Neuronal stem cell (in vitro differentiated cells): ENCODE data around the gene RIPK1.
"Not testable (repeated sequence)": the region's sequence is repeated elsewhere in the genome, so short reads cannot be mapped to it uniquely, and the experiment has no call there.

Source experiments
- DNase-seq: peaks from one replicate; pipeline ENCODE4 v3.0.0-alpha.2; 2013; ENCODE audit warnings: low spot score
- H2AFZ ChIP-seq: one replicate; pipeline ENCODE4 v1.6.1; 2013; ENCODE audit warnings: mild to moderate bottlenecking, low read length, inconsistent platforms
- H2AK5ac ChIP-seq: 2 replicates; pipeline ENCODE4 v1.6.1; 2013; ENCODE audit warnings: low read depth, mild to moderate bottlenecking, inconsistent platforms, low read length, moderate library complexity, mixed read lengths
- H2BK120ac ChIP-seq: 2 replicates; pipeline ENCODE4 v1.6.1; 2013; ENCODE audit warnings: low read depth, mild to moderate bottlenecking, inconsistent platforms, low read length, moderate library complexity, mixed read lengths
- H2BK12ac ChIP-seq: one replicate; pipeline ENCODE4 v1.6.1; 2013; ENCODE audit warnings: low read length, inconsistent platforms
- H2BK15ac ChIP-seq: 2 replicates; pipeline ENCODE4 v1.6.1; 2013; ENCODE audit warnings: mild to moderate bottlenecking, low read length, inconsistent platforms, mixed read lengths
- H2BK5ac ChIP-seq: one replicate; pipeline ENCODE4 v1.6.1; 2013; ENCODE audit warnings: inconsistent platforms, mild to moderate bottlenecking, low read length, moderate library complexity
- H3K14ac ChIP-seq: one replicate; pipeline ENCODE4 v1.6.1; 2013; ENCODE audit warnings: low read length, inconsistent platforms
- H3K18ac ChIP-seq: 2 replicates; pipeline ENCODE4 v1.6.1; 2013; ENCODE audit warnings: low read length, inconsistent platforms
- H3K23ac ChIP-seq: 2 replicates; pipeline ENCODE4 v1.6.1; 2013; ENCODE audit warnings: low read depth, mild to moderate bottlenecking, mixed read lengths, low read length, inconsistent platforms; ENCODE audit not compliant: poor library complexity
- H3K27ac ChIP-seq: replicated peaks from 3 replicates; pipeline ENCODE4 v1.5.1; 2013; ENCODE audit warnings: low read length, inconsistent platforms
- H3K27me3 ChIP-seq, 3 experiments: 2 replicates each; pipeline ENCODE4 v1.6.1; 2013; ENCODE audit warnings: low read length in 3 of 3, mild to moderate bottlenecking in 2 of 3, inconsistent platforms in 1 of 3, low read depth in 1 of 3, mixed read lengths in 1 of 3, moderate library complexity in 1 of 3; ENCODE audit not compliant: control insufficient read depth in 3 of 3, insufficient read depth in 3 of 3
- H3K36me3 ChIP-seq, 2 donors: replicated peaks in 1 of 2; 2 replicates each; pipeline ENCODE4 v1.6.1; 2013; ENCODE audit warnings: low read length in 2 of 2; ENCODE audit not compliant: control insufficient read depth in 2 of 2, insufficient read depth in 2 of 2
- H3K4ac ChIP-seq: 2 replicates; pipeline ENCODE4 v1.6.1; 2013; ENCODE audit warnings: inconsistent platforms, mild to moderate bottlenecking, low read length, moderate library complexity
- H3K4me1 ChIP-seq, 2 donors: 1 replicate in 1 of 2; 2 replicates in 1 of 2; pipeline ENCODE4 v1.6.1; 2013; ENCODE audit warnings: low read length in 2 of 2, low read depth in 1 of 2; ENCODE audit not compliant: control insufficient read depth in 2 of 2, insufficient read depth in 1 of 2
- H3K4me2 ChIP-seq: one replicate; pipeline ENCODE4 v1.6.1; 2013; ENCODE audit warnings: mild to moderate bottlenecking, low read length, inconsistent platforms; ENCODE audit not compliant: insufficient read depth, poor library complexity, severe bottlenecking
- H3K4me3 ChIP-seq, 2 donors: 2 replicates each; pipeline ENCODE4 v1.5.1; 2013; ENCODE audit warnings: low read length in 2 of 2, mild to moderate bottlenecking in 2 of 2, inconsistent platforms in 1 of 2, moderate library complexity in 1 of 2
- H3K79me1 ChIP-seq: one replicate; pipeline ENCODE4 v1.6.1; 2013; ENCODE audit warnings: low read depth, mild to moderate bottlenecking, inconsistent platforms, low read length, moderate library complexity
- H3K9ac ChIP-seq: one replicate; pipeline ENCODE4 v1.6.1; 2013; ENCODE audit warnings: mild to moderate bottlenecking, low read depth, low read length, inconsistent platforms; ENCODE audit not compliant: poor library complexity
- H3K9me3 ChIP-seq, 2 donors: replicated peaks in 1 of 2; 2 replicates each; pipeline versions ENCODE3 to v1.6.1; 2013; ENCODE audit warnings: low read length in 2 of 2, mild to moderate bottlenecking in 2 of 2, inconsistent platforms in 1 of 2, low read depth in 1 of 2, mixed read lengths in 1 of 2, moderate library complexity in 1 of 2; ENCODE audit not compliant: control insufficient read depth in 2 of 2, insufficient read depth in 1 of 2
- H4K8ac ChIP-seq: one replicate; pipeline ENCODE4 v1.6.1; 2013; ENCODE audit warnings: low read depth, mild to moderate bottlenecking, inconsistent platforms, low read length, moderate library complexity
- H4K91ac ChIP-seq: one replicate; pipeline ENCODE4 v1.6.1; 2013; ENCODE audit warnings: low read length, low read depth, mild to moderate bottlenecking, inconsistent platforms; ENCODE audit not compliant: poor library complexity
- WGBS, 2 donors: extraction: QIAGEN DNeasy Blood & Tissue Kit; methylation state at CpG; one replicate each; pipeline ENCODE4 v1.1.7; 2013; ENCODE audit warnings: missing lambda C conversion rate in 2 of 2, mixed read lengths in 1 of 2; ENCODE audit not compliant: insufficient read length in 2 of 2, insufficient replicate concordance in 1 of 2; ENCODE audit errors: extremely low coverage in 2 of 2; 5-methylcytosine and 5-hydroxymethylcytosine counted together

Gene RIPK1

DNA sequence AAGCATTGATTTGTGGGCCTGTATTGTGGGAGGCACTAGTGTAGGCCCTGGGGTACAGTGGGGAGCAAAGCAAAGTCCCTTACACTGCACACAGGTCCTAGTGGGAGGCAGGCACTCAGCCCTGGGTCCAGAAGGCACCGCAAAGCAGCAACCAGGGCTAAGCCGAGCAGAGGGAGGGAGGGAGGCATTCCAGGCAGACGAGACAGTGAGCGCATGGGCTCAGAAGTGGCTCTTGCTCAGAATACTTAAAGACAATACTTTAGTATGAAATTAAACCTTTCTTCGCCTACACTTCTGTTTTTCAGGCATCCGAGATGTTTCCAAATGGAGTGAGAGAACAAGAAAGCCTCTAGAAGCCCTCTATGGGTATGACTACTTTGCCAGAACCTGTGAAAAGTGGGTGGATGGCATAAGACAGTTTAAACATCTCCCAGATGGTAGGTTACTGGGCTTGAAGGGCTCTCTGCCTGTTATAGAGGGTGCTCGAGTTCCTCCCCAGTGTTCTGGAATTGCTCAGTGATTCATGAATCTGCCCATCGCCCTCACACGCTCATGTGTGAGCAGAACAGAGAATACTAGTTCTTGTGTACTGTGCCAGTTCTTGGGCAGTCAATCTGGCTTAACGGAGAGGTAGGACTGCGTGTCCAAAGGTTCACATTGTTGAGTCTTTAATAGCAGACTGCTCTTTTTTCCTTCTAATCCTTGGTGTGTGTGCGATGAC lies 68.9 kb downstream of the RIPK1 start:
- Histone ChIP-seq H3K36me3 (peaks cover 40 to 97% of the 10 kb centered on the region in 2 donors), H2BK5ac (no peak overlapping the region), H3K4ac (no peak overlapping the region), H2AFZ (no peak overlapping the region), H3K23ac (no peak overlapping the region), H3K27ac (no peak overlapping the region), H3K79me1 (no peaks in the 10 kb centered on the region), H2BK120ac (no peak overlapping the region), H3K27me3 (no peaks in the 10 kb centered on the region), H4K8ac (no peak overlapping the region), H3K14ac (no peak overlapping the region), H2BK15ac (no peak overlapping the region), H4K91ac (no peak overlapping the region), H2BK12ac (no peak overlapping the region), H2AK5ac (no peak overlapping the region), H3K4me2 (no peak overlapping the region), H3K4me3 (peak overlapping the region in 1 of 2 donors; percentile 51), H3K9ac (no peak overlapping the region), H3K9me3 (no peaks in the 10 kb centered on the region), H3K4me1 (no peaks in the 10 kb centered on the region), H3K18ac (no peak overlapping the region)
- DNase-seq = no peak
- no CpG with 5 or more reads among the region's 12 CpGs for WGBS, 2 donors

GRCh38 chr6:3137873-3138272 lies 69.6 kb downstream of the RIPK1 start:
- H3K4me1 ChIP-seq, H3K27ac ChIP-seq, H2BK15ac ChIP-seq, H3K4ac ChIP-seq, H2AFZ ChIP-seq, H3K18ac ChIP-seq, H3K4me3 ChIP-seq, H4K8ac ChIP-seq, H3K14ac ChIP-seq, H3K27me3 ChIP-seq, H3K23ac ChIP-seq, H3K79me1 ChIP-seq, H3K9me3 ChIP-seq, H2BK5ac ChIP-seq, H3K4me2 ChIP-seq, H2BK12ac ChIP-seq, H2AK5ac ChIP-seq, H2BK120ac ChIP-seq, H4K91ac ChIP-seq, H3K9ac ChIP-seq, DNase-seq: not testable (repeated sequence)
- H3K36me3 ChIP-seq = peaks cover 36 to 97% of the 10 kb centered on the region in 2 donors
- WGBS, 2 donors = no CpG with 5 or more reads among the region's 6 CpGs

GRCh38 chr6:3138341-3138740 lies 70.0 kb downstream of the RIPK1 start:
- peaks cover 36 to 97% of the 10 kb centered on the region in 2 donors for H3K36me3 ChIP-seq

DNA sequence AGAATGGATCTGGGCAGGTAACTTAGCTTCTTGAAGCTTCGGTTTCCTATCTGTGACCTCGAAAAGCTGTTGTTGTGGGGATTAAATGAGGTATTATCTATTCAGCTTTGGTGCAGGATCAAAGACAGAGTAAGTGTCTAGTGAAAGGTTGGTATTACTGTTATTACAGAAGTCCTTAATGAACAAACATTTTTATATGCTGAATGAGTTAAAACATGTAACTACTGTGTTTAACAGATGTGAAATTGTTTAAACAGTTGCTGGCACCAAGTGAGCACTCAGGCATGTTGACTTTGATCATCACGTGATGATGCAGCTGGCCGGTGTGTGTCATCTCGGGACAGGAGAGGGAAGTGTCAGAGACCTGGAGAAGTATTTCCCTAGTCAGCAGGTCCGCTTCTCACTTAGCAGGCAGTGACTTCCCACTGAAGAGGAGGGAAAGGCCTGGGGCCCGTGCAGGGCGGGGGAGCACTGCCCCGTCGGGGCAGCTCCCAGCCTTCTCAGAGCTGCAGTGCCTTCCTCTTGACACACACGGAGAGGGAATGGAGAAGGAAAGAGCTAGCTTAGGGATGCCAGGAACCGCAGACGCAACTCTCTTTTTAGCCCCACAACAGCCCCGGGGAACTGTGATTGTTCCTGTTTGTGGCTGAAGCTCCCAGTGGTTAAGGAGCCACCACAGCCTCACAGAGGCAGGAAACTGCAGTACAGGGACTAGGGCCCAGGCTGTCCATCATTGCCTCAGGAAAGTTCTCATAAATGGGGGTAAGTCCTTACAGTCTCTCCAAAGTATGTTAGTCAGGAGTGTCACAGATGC lies 71.0 kb downstream of the RIPK1 start:
- H3K4me1 ChIP-seq = no peaks in the 10 kb centered on the region
- H3K27me3 ChIP-seq = no peaks in the 10 kb centered on the region
- no peak overlapping the region for H3K18ac ChIP-seq
- no peak overlapping the region for H3K27ac ChIP-seq
- H3K36me3 ChIP-seq = peaks cover 40 to 93% of the 10 kb centered on the region in 2 donors
- no peak overlapping the region for H4K91ac ChIP-seq
- H3K9me3 ChIP-seq = no peaks in the 10 kb centered on the region
- H3K9ac ChIP-seq = no peak overlapping the region
- no peak overlapping the region for H2BK120ac ChIP-seq
- H3K14ac ChIP-seq = no peak overlapping the region
- H4K8ac ChIP-seq = no peak overlapping the region
- H2BK5ac ChIP-seq = no peak overlapping the region
- no peaks in the 10 kb centered on the region for H3K79me1 ChIP-seq
- DNase-seq = no peak
- H2AFZ ChIP-seq = no peak overlapping the region
- no peak overlapping the region for H2BK15ac ChIP-seq
- no peak overlapping the region for H2AK5ac ChIP-seq
- no CpG with 5 or more reads among the region's 14 CpGs for WGBS, 2 donors
- H3K4ac ChIP-seq = no peak overlapping the region
- H3K4me3 ChIP-seq = no peak overlapping the region
- H3K23ac ChIP-seq = no peak overlapping the region
- H3K4me2 ChIP-seq = no peak overlapping the region
- H2BK12ac ChIP-seq = no peak overlapping the region

More at GRCh38 chr6:3138341-3138740, 70.0 kb downstream of the RIPK1 start:
- no peak overlapping the region for H4K8ac ChIP-seq
- H3K23ac ChIP-seq = no peak overlapping the region
- no peak overlapping the region for H2BK15ac ChIP-seq
- WGBS, 2 donors = no CpG with 5 or more reads among the region's 1 CpG
- no peaks in the 10 kb centered on the region for H3K79me1 ChIP-seq
- no peak overlapping the region for H3K4me2 ChIP-seq
- H2BK120ac ChIP-seq = no peak overlapping the region
- no peak overlapping the region for H2BK5ac ChIP-seq
- H3K9ac ChIP-seq = no peak overlapping the region
- no peaks in the 10 kb centered on the region for H3K27me3 ChIP-seq
- no peak overlapping the region for H4K91ac ChIP-seq
- H2AFZ ChIP-seq = no peak overlapping the region
- H3K9me3 ChIP-seq = no peaks in the 10 kb centered on the region
- no peak overlapping the region for H3K18ac ChIP-seq
- DNase-seq = no peak
- no peak overlapping the region for H3K4me3 ChIP-seq
- no peaks in the 10 kb centered on the region for H3K4me1 ChIP-seq
- no peak overlapping the region for H2AK5ac ChIP-seq
- no peak overlapping the region for H3K14ac ChIP-seq
- no peak overlapping the region for H2BK12ac ChIP-seq
- no peak overlapping the region for H3K4ac ChIP-seq
- H3K27ac ChIP-seq = no peak overlapping the region
